Lower leg skin (tissue), 4 donors: Measurements from ENCODE around the gene ARHGAP1. TPM values are rescaled to one million over a fixed set of nuclear protein-coding genes. Genes with fewer than 3 reads are reported as not detected.

Source experiments
- DNase-seq, 2 donors: peaks; one replicate each; pipeline ENCODE4 v3.0.0-alpha.2; 2019; ENCODE audit warnings: low spot score in 2 of 2
- H3K4me3 ChIP-seq: fragments of 200-600 bp; sonication (generic); 2 replicates; pipeline ENCODE4 v1.5.1; 2017; ENCODE audit warnings: mild to moderate bottlenecking, low read depth; ENCODE audit not compliant: poor library complexity, severe bottlenecking
- CTCF ChIP-seq, 3 donors: fragments of 450-650 bp; IDR thresholded peaks; one replicate each; pipeline ENCODE4 v1.5.1; 2016; ENCODE audit warnings: antibody characterized with exemption in 3 of 3, mild to moderate bottlenecking in 3 of 3, moderate library complexity in 2 of 3
- POLR2A ChIP-seq, 2 donors: fragments of 450-650 bp; IDR thresholded peaks; one replicate each; pipeline ENCODE4 v1.6.1; 2016 to 2017; ENCODE audit warnings: antibody characterized with exemption in 2 of 2, mild to moderate bottlenecking in 1 of 2, moderate library complexity in 1 of 2
- whole genome bisulfite sequencing, 2 donors: methylation state at CpG; one replicate each; pipeline ENCODE4 v1.1.5; 2018; 5-methylcytosine and 5-hydroxymethylcytosine counted together
- intact Hi-C: fragments of 100-400 bp; cut with DNase I; formaldehyde crosslinking; loops from one replicate; pipeline ENCODE4 v1.15.0; 2023; ENCODE audit warnings: low total_unique reads
- total RNA-seq, 4 donors: library from RNA; depleted of rRNA; stranded (reverse); fragments of >200 nt; gene quantifications; one replicate each; pipeline ENCODE4 v1.1.0, GENCODE V29; 2016

Gene ARHGAP1
- 10 to 100 TPM; 56.4 to 70.6 (median 64.3) TPM for total RNA-seq

DNA sequence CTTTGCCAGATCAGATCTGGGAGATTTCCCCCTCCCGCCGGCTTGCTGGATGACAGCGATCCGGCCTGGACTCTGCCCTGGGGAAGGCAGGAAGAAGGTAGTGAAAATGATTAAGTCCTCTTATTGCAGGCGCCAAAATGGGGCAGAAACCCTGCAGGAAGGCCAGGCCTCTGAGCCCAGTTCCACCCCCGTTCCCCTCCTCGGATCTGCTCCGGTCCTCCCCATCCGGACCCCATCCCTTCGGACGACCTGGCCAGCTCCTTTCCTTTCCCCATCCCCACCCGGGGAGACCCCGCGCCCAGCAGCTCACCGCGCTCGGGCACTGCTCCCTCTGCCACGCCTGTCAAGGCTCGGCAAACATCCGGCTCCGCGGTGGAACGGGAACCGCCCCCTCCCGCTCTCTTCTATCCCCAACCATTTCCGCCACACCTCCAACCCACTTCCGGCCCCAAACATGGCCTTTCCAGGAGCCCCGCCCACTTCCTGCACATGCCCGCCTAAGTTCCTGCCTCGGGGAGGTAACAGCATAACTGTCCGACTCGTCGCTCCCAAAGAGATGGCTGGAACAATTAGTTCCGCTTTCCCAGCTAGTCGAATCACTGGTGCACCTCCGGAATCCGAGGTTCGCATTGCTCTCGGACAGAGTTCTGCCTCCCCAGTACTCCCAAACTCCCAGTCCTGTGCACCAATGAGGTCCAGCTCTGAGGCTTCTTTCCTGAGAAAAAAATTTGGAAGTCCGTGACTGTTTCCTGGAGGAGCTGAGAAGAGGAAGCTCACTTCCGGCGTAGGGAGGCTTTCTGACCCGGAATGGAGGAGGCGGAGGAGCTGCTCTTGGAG, at the start of gene ARHGAP1, which contains the start of gene ZNF408:
Gene ARHGAP1 (minus strand): TSS at position 379 of the 837 bp plus-strand sequence. CDS start 4,512 bp downstream, outside the sequence.
Gene ZNF408 (plus strand): TSS at position 791 of the 837 bp plus-strand sequence. CDS start 17 bp downstream, at position 808.
- TF ChIP-seq CTCF (IDR thresholded peaks at IDR 0.05) (no peak), POLR2A (IDR thresholded peaks at IDR 0.05) (peak in 1 of 2 donors; percentile 15)
- intact Hi-C loops, result no loop called here
- peak; percentile 100 for DNase-seq
- WGBS, 2 donors, result 1 to 2% methylated on average over 44 of the region's 44 CpGs
- H3K4me3 ChIP-seq, result peak within 1 kb of the TSS; percentile 79

GRCh38 chr11:46747150-46747549, 46.7 kb upstream of the ARHGAP1 start:
- no peak for TF ChIP-seq POLR2A (IDR thresholded peaks at IDR 0.05)
- no peak for TF ChIP-seq CTCF (IDR thresholded peaks at IDR 0.05)
- intact Hi-C loops, result no loop called here
- 93 to 95% methylated on average over 6 of the region's 6 CpGs for WGBS, 2 donors
- DNase-seq, result peak in 1 of 2 donors; percentile 17
- no peak overlapping the region for H3K4me3 ChIP-seq

GRCh38 chr11:46745995-46746394, 45.6 kb upstream of the ARHGAP1 start:
- no peak overlapping the region for H3K4me3 ChIP-seq
- 88 to 93% methylated on average over 3 of the region's 3 CpGs for WGBS, 2 donors
- intact Hi-C loops, result no loop called here
- no peak for TF ChIP-seq POLR2A (IDR thresholded peaks at IDR 0.05)
- TF ChIP-seq CTCF (IDR thresholded peaks at IDR 0.05), result no peak
- DNase-seq, result no peak

- no peak overlapping the region for H3K4me3 ChIP-seq
- TF ChIP-seq CTCF (IDR thresholded peaks at IDR 0.05) (no peak), POLR2A (IDR thresholded peaks at IDR 0.05) (no peak)
- WGBS, 2 donors, result 85 to 94% methylated on average over 1 of the region's 1 CpG
- intact Hi-C loops, result no loop called here
- DNase-seq, result no peak
These were observed 44.9 kb upstream of the ARHGAP1 start for GRCh38 chr11:46745328-46745727.

DNA sequence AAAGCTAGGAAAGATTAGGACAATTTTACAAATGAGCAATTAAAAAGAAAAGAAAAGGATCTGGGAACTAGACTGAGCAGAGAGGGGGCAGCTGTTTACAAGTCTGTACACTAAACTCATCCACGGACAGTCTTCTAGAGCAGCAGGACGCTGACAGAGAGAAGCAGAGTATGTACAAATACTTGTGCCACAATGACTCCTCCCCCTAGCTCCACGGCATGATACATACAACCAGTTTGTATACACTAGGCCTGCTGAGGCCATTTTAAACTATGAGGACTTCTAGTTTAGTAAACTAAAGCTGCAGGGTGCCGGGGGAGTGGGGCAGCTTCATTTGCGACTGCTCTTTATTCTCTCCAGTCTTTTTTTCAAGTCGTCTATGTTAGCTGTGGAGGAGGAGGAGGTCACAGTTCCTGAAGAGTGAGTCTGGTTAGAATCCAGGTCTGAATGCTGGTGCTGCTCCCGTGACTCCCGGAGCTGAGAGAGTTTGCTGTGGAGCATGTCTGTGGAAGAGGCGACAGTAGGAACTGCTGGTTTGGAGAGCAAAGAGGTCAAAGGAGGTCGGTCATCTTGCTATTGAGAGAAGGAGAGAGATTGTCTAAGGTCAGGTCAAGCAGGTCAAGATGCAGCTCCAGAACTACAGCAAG, 43.4 kb upstream of the ARHGAP1 start:
- H3K4me3 ChIP-seq, result no peak overlapping the region
- no peak for TF ChIP-seq POLR2A (IDR thresholded peaks at IDR 0.05)
- TF ChIP-seq CTCF (IDR thresholded peaks at IDR 0.05), result no peak
- WGBS, 2 donors, result 83 to 87% methylated on average over 10 of the region's 10 CpGs
- intact Hi-C loops, result no loop called here
- DNase-seq, result peak in 1 of 2 donors; percentile 48
